ENCODE results near the gene ACE. TPM values are rescaled to one million over a fixed set of nuclear protein-coding genes. Genes with fewer than 3 reads are reported as not detected.
A peak's percentile ranks its signal among the peaks of the same experiment; 100 is the strongest.
"Not testable (repeated sequence)": the region's sequence is repeated elsewhere in the genome, so short reads cannot be mapped to it uniquely, and the experiment has no call there.

ACE gene
- total RNA-seq, 1 donor from 2014 or later, result 25.7 TPM

- no peak for DNase-seq (ENCODE audit: low read depth in 2 of 2)
These were observed 33.8 kb upstream of the ACE start for GRCh38 chr17:63443053-63443452.

- DNase-seq (ENCODE audit: low read depth in 2 of 2), result no peak
These were observed 32.4 kb upstream of the ACE start for GRCh38 chr17:63444457-63444856.

GRCh38 chr17:63445065-63445464 lies 31.8 kb upstream of the ACE start:
- DNase-seq (ENCODE audit: low read depth in 2 of 2), result no peak

- peak in 1 of 2 donors; percentile 74 for DNase-seq (ENCODE audit: low read depth in 2 of 2)
These were observed 31.3 kb upstream of the ACE start for GRCh38 chr17:63445571-63445953.

GRCh38 chr17:63445954-63446752 lies 30.7 kb upstream of the ACE start, which contains the start of gene CYB561:
Gene CYB561 (minus strand): TSS chr17:63446306. CDS start chr17:63437547, 8,759 bp downstream.
- DNase-seq (ENCODE audit: low read depth in 2 of 2), result peak in 1 of 2 donors; percentile 65

- peak in 1 of 2 donors; percentile 89 for DNase-seq (ENCODE audit: low read depth in 2 of 2)
These were observed 29.9 kb upstream of the ACE start for GRCh38 chr17:63446753-63447470.

GRCh38 chr17:63447471-63448009 lies 29.3 kb upstream of the ACE start:
- DNase-seq (ENCODE audit: low read depth in 2 of 2), result peak in 1 of 2 donors; percentile 60

GRCh38 chr17:63448655-63449054 lies 28.2 kb upstream of the ACE start:
- no peak for DNase-seq (ENCODE audit: low read depth in 2 of 2)

GRCh38 chr17:63450551-63450950 lies 26.3 kb upstream of the ACE start:
- peak in 1 of 2 donors; percentile 92 for DNase-seq (ENCODE audit: low read depth in 2 of 2)

- no peak for DNase-seq (ENCODE audit: low read depth in 2 of 2)
These were observed 25.7 kb upstream of the ACE start for GRCh38 chr17:63451150-63451549.

GRCh38 chr17:63452046-63452961 lies 24.6 kb upstream of the ACE start:
- no peak for DNase-seq (ENCODE audit: low read depth in 2 of 2)

- DNase-seq (ENCODE audit: low read depth in 2 of 2), result no peak
These were observed 23.8 kb upstream of the ACE start for GRCh38 chr17:63452962-63453551.

GRCh38 chr17:63454357-63454756 lies 22.5 kb upstream of the ACE start:
- DNase-seq (ENCODE audit: low read depth in 2 of 2), result not testable (repeated sequence)

- no peak for DNase-seq (ENCODE audit: low read depth in 2 of 2)
These were observed 21.9 kb upstream of the ACE start for GRCh38 chr17:63454915-63455314.

- peak in 1 of 2 donors; percentile 37 for DNase-seq (ENCODE audit: low read depth in 2 of 2)
These were observed 21.4 kb upstream of the ACE start for GRCh38 chr17:63455417-63455816.

- DNase-seq (ENCODE audit: low read depth in 2 of 2), result no peak
These were observed 18.4 kb upstream of the ACE start for GRCh38 chr17:63458478-63458877.

- no peak for DNase-seq (ENCODE audit: low read depth in 2 of 2)
These were observed 16.8 kb upstream of the ACE start for GRCh38 chr17:63460018-63460417.

GRCh38 chr17:63463771-63464170 lies 13.1 kb upstream of the ACE start:
- DNase-seq (ENCODE audit: low read depth in 2 of 2), result no peak

GRCh38 chr17:63464691-63465236 lies 12.1 kb upstream of the ACE start:
- no peak for DNase-seq (ENCODE audit: low read depth in 2 of 2)

- DNase-seq (ENCODE audit: low read depth in 2 of 2), result not testable (repeated sequence)
These were observed 8.8 kb upstream of the ACE start for GRCh38 chr17:63468099-63468498.

- peak; percentile 61 to 96 for DNase-seq (ENCODE audit: low read depth in 2 of 2)
These were observed 2.7 kb upstream of the ACE start for GRCh38 chr17:63474174-63474573.

Data from dermis microvascular lymphatic vessel endothelial cell (primary cell).